HEK293 (cell line): Measurements from ENCODE around the gene PLOD2.

Experiments used
- ATF2 ChIP-seq: fragments of 450-650 bp; formaldehyde crosslinking; IDR thresholded peaks from 2 replicates; pipeline ENCODE4 v1.5.1; 2016; ENCODE audit warnings: missing biosample characterization, missing genetic modification characterization, low read depth
- GFI1B ChIP-seq: fragments of 450-650 bp; formaldehyde crosslinking; IDR thresholded peaks from 2 replicates; pipeline ENCODE4 v1.5.1; 2016; ENCODE audit warnings: missing biosample characterization, missing genetic modification characterization
- GLIS2 ChIP-seq: fragments of 450-650 bp; formaldehyde crosslinking; IDR thresholded peaks from 2 replicates; pipeline ENCODE4 v1.5.1; 2016; ENCODE audit warnings: missing biosample characterization, missing genetic modification characterization
- KLF10 ChIP-seq: fragments of 450-650 bp; IDR thresholded peaks from 2 replicates; pipeline ENCODE4 v1.5.1; 2018; ENCODE audit warnings: missing biosample characterization, mild to moderate bottlenecking, missing genetic modification characterization
- PBX3 ChIP-seq: sonication (generic); formaldehyde crosslinking; IDR thresholded peaks from 2 replicates; pipeline ENCODE4 v1.8.1; 2022; ENCODE audit warnings: mild to moderate bottlenecking, moderate library complexity, missing genetic modification reagents
- PRDM10 ChIP-seq: fragments of 450-650 bp; formaldehyde crosslinking; IDR thresholded peaks from 2 replicates; pipeline ENCODE4 v1.5.1; 2016; ENCODE audit warnings: missing biosample characterization, missing genetic modification characterization
- WT1 ChIP-seq: fragments of 450-650 bp; formaldehyde crosslinking; IDR thresholded peaks from 2 replicates; pipeline ENCODE4 v1.5.1; 2016; ENCODE audit warnings: missing biosample characterization, missing genetic modification characterization
- ZBTB20 ChIP-seq: fragments of 450-650 bp; formaldehyde crosslinking; IDR thresholded peaks from 2 replicates; pipeline ENCODE4 v1.5.1; 2016; ENCODE audit warnings: missing biosample characterization, missing genetic modification characterization
- ZBTB26 ChIP-seq: fragments of 450-650 bp; formaldehyde crosslinking; optimal IDR thresholded peaks from 2 replicates; pipeline ENCODE3; 2016; ENCODE audit warnings: missing biosample characterization, mild to moderate bottlenecking, missing genetic modification characterization
- ZBTB49 ChIP-seq: fragments of 450-650 bp; formaldehyde crosslinking; IDR thresholded peaks from 2 replicates; pipeline ENCODE4 v1.5.1; 2016; ENCODE audit warnings: missing biosample characterization, missing genetic modification characterization, low read depth
- ZBTB6 ChIP-seq: fragments of 450-650 bp; formaldehyde crosslinking; IDR thresholded peaks from 2 replicates; pipeline ENCODE4 v1.5.1; 2017; ENCODE audit warnings: missing biosample characterization, missing genetic modification characterization
- ZIC2 ChIP-seq: fragments of 450-650 bp; formaldehyde crosslinking; IDR thresholded peaks from 2 replicates; pipeline ENCODE4 v1.5.1; 2016; ENCODE audit warnings: missing biosample characterization, missing genetic modification characterization
- ZNF169 ChIP-seq: fragments of 450-650 bp; formaldehyde crosslinking; IDR thresholded peaks from 2 replicates; pipeline ENCODE4 v1.5.1; 2016; ENCODE audit warnings: missing biosample characterization, missing genetic modification characterization
- ZNF223 ChIP-seq: fragments of 450-650 bp; formaldehyde crosslinking; IDR thresholded peaks from 2 replicates; pipeline ENCODE4 v1.5.1; 2016; ENCODE audit warnings: missing biosample characterization, missing genetic modification characterization
- ZNF596 ChIP-seq: fragments of 450-650 bp; IDR thresholded peaks from 2 replicates; pipeline ENCODE4 v1.5.0; 2018; ENCODE audit warnings: missing biosample characterization, mild to moderate bottlenecking, missing genetic modification characterization, moderate library complexity
- ZNF600 ChIP-seq: fragments of 450-650 bp; formaldehyde crosslinking; IDR thresholded peaks from 2 replicates; pipeline ENCODE4 v1.5.1; 2016; ENCODE audit warnings: missing biosample characterization, missing genetic modification characterization
- ZNF629 ChIP-seq: fragments of 450-650 bp; formaldehyde crosslinking; IDR thresholded peaks from 2 replicates; pipeline ENCODE4 v1.5.1; 2017; ENCODE audit warnings: missing biosample characterization, missing genetic modification characterization
- ZNF660 ChIP-seq: fragments of 450-650 bp; IDR thresholded peaks from 2 replicates; pipeline ENCODE4 v1.5.1; 2018; ENCODE audit warnings: missing biosample characterization, mild to moderate bottlenecking, missing genetic modification characterization

PLOD2 gene

GRCh38 chr3:146160964-146161662 is at the start of gene PLOD2 (continued):
- TF ChIP-seq ZBTB49 (tag by site-specific recombination) (no peak), ZNF596 (0 out of 2 replicates have a peak, but pooled peaks have one; percentile 34), KLF10 (0 out of 2 replicates have a peak, but pooled peaks have one; percentile 17), ZIC2 (peak; percentile 69), ZBTB6 (tag by site-specific recombination) (peak; percentile 85; the same call in 1 of the 2 replicates), ZBTB20 (tag by site-specific recombination) (peak; percentile 48; the same call in 1 of the 2 replicates), GLIS2 (tag by site-specific recombination) (peak; percentile 53), ZBTB26 (tag by site-specific recombination) (peak; percentile 34), GFI1B (tag by site-specific recombination) (0 out of 2 replicates have a peak, but pooled peaks have one; percentile 33), ZNF629 (no peak), PBX3 (CRISPR knock-in tag) (peak; percentile 34; the same call in 1 of the 2 replicates), WT1 (tag by site-specific recombination) (no peak), ZNF169 (tag by site-specific recombination) (no peak), ZNF600 (tag by site-specific recombination) (peak; percentile 36; the same call in 1 of the 2 replicates), PRDM10 (tag by site-specific recombination) (peak; percentile 89), ZNF223 (tag by site-specific recombination) (no peak), ATF2 (tag by site-specific recombination) (no peak), ZNF660 (tag by site-specific recombination) (peak; percentile 41; the same call in 1 of the 2 replicates)
